ENCODE data around the gene DUSP5. TPM values are rescaled to one million over a fixed set of nuclear protein-coding genes. Genes with fewer than 3 reads are reported as not detected.
A peak's percentile ranks its signal among the peaks of the same experiment; 100 is the strongest.

Gene DUSP5
- total and polyA plus RNA-seq, 2 of the 8 experiments (the other 6 are each of a cell fraction or from before 2014, with no cell fraction given): 13.6 to 30.3 TPM

- Histone ChIP-seq H3K23ac (ENCODE audit: insufficient read length) (no peak overlapping the region), H2BK15ac (ENCODE audit: low read length) (no peak overlapping the region), H3K27me3 (replicated peaks in 1 of 4; ENCODE audit: control insufficient read depth in 3 of 4, extremely low read depth in 1 of 4, insufficient read depth in 3 of 4, low read length in 3 of 4) (no peaks in the 10 kb centered on the region), H3K4me3 (ENCODE audit: extremely low read depth in 1 of 4, insufficient read depth in 2 of 4, low read depth in 3 of 4, low read length in 4 of 4) (no peak overlapping the region), H3K4me2 (ENCODE audit: insufficient read depth in 1 of 2, low read depth in 2 of 2, low read length in 2 of 2) (no peak overlapping the region), H3K18ac (ENCODE audit: extremely low read depth, low read length) (no peak overlapping the region), H2BK5ac (ENCODE audit: low read depth, low read length) (no peak overlapping the region), H3K23me2 (ENCODE audit: low read depth, low read length) (no peaks in the 10 kb centered on the region), H3K4ac (replicated peaks; ENCODE audit: insufficient read length, low read depth, low read length) (no peak overlapping the region), H3K9ac (replicated peaks in 1 of 4; ENCODE audit: extremely low read depth in 1 of 4, low read depth in 3 of 4, low read length in 3 of 4) (no peak overlapping the region), H4K5ac (ENCODE audit: insufficient read length, low read depth, low read length) (no peak overlapping the region), H3K56ac (replicated peaks; ENCODE audit: insufficient read length, low read depth, low read length) (no peak overlapping the region), H2BK20ac (ENCODE audit: low read length) (no peak overlapping the region), H4K91ac (replicated peaks; ENCODE audit: insufficient read length, low read length) (no peak overlapping the region), H4K20me1 (replicated peaks in 1 of 2; ENCODE audit: control insufficient read depth in 1 of 2, insufficient read depth in 2 of 2, low read length in 2 of 2) (peaks cover 2 to 4% of the 10 kb centered on the region in 2 experiments), H2BK12ac (ENCODE audit: low read depth, low read length) (no peak overlapping the region), H3K27ac (ENCODE audit: low read depth, low read length) (no peak overlapping the region), H4K8ac (ENCODE audit: extremely low read depth, insufficient read depth, low read length) (no peak overlapping the region), H3K79me2 (ENCODE audit: control insufficient read depth in 1 of 2, insufficient read depth in 2 of 2, low read length in 2 of 2) (peaks cover 5 to 45% of the 10 kb centered on the region in 2 experiments; a peak in 3 of 4 replicates), H2AK5ac (ENCODE audit: low read depth, low read length) (no peak overlapping the region), H3K14ac (ENCODE audit: insufficient read length) (no peak overlapping the region), H2BK120ac (replicated peaks; ENCODE audit: low read depth, low read length) (no peak overlapping the region), H3K4me1 (replicated peaks in 1 of 4; ENCODE audit: control insufficient read depth in 3 of 4, insufficient read depth in 4 of 4, low read length in 3 of 4) (peaks cover 0 to 7% (median 3%) of the 10 kb centered on the region in 4 experiments; a peak in 3 of 7 replicates), H3K79me1 (ENCODE audit: low read depth, low read length) (peaks cover 8% of the 10 kb centered on the region), H3K9me3 (ENCODE audit: insufficient read depth in 2 of 2, low read depth in 1 of 2, low read length in 1 of 2) (no peaks in the 10 kb centered on the region), H3K36me3 (ENCODE audit: control insufficient read depth in 2 of 4, insufficient read depth in 4 of 4, low read length in 3 of 4) (peaks cover 9 to 25% (median 21%) of the 10 kb centered on the region in 4 experiments; a peak in 6 of 8 replicates), H2AFZ (ENCODE audit: low read length) (no peak overlapping the region)
- DNase-seq (ENCODE audit: low read depth in 1 of 2, low spot score in 2 of 2) (no peak), FAIRE-seq (no peak)
- ChIA-PET CTCF (ENCODE audit: partially characterized antibody) (interaction anchor here (0.7 to 6.1 kb wide), 5 partner anchors 16 to 258 kb away, joined by 3 to 31 read pairs (median 4); no protein-coding TSS in a partner anchor), POLR2A (ENCODE audit: partially characterized antibody) (interaction anchor here (4.1 kb wide), 1 partner anchor 9 kb away, joined by 20 read pairs; the partner anchor contains the start of gene DUSP5)
- no peak for TF ChIP-seq KDM4A (IDR thresholded peaks at IDR 0.05; ENCODE audit: low read depth, low read length, severe bottlenecking)
- TF ChIP-seq POLR2A (IDR thresholded peaks at IDR 0.05; ENCODE audit: control extremely low read depth in 1 of 2, low read depth in 2 of 2, low read length in 2 of 2): peak in 1 of 2 experiments; percentile 25; a peak in 1 of 3 replicates
- 95% methylated on average over 2 of the region's 2 CpGs; no CpG with 5 or more reads in 1 of the 2 experiments for WGBS, 2 experiments (ENCODE audit: extremely low coverage in 1 of 2, insufficient coverage in 1 of 2, insufficient read length in 1 of 2, insufficient replicate concordance in 2 of 2, low coverage in 1 of 2, low lambda C conversion rate in 2 of 2, missing lambda C conversion rate in 1 of 2)
These were observed 8.7 kb downstream of the DUSP5 start for GRCh38 chr10:110506448-110506847.
